ENCODE results near the gene GPSM3.
"Not testable (repeated sequence)": the region's sequence is repeated elsewhere in the genome, so short reads cannot be mapped to it uniquely, and the experiment has no call there.

Gene GPSM3

GRCh38 chr6:32188381-32189068 is 3.9 kb downstream of the GPSM3 start:
- DNase-seq (ENCODE audit: low spot score) (no peak), FAIRE-seq (no peak)

DNA sequence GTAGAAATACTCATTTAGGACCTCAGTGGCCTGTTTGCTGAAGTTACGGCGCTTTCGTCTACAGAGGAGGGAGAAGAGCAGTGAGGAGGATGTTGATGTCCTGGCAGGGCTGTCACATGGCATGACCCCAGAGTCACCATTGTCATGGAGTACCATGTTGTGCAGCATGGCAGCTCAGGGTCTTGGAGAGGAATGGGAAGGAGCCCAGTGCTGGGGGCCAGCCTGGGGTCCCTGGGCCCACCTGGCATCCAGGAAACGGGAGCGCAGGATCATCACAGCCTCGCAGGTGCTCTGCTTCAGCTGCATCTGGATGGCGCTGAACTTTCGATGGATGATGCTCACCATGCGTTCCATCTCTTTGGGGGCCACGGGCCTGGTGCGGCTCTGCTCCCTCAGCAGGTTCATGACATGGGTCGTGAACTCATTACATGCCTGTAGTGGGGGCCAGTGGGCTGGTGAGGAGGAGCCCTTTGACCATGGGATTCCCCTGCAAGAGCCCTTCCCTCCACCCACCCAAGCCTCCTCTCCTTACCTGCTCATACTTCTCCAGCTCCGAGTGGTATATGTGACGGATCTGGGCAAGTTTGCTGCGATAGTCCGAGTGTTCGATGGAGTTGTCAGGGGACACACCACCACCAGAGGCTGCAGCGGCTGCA is 4.6 kb downstream of the GPSM3 start:
- not testable (repeated sequence) for DNase-seq (ENCODE audit: low spot score); FAIRE-seq

- no peak for FAIRE-seq
- no peak for DNase-seq (ENCODE audit: low spot score)
Observed at GRCh38 chr6:32187009-32187709, 5.3 kb downstream of the GPSM3 start.

DNA sequence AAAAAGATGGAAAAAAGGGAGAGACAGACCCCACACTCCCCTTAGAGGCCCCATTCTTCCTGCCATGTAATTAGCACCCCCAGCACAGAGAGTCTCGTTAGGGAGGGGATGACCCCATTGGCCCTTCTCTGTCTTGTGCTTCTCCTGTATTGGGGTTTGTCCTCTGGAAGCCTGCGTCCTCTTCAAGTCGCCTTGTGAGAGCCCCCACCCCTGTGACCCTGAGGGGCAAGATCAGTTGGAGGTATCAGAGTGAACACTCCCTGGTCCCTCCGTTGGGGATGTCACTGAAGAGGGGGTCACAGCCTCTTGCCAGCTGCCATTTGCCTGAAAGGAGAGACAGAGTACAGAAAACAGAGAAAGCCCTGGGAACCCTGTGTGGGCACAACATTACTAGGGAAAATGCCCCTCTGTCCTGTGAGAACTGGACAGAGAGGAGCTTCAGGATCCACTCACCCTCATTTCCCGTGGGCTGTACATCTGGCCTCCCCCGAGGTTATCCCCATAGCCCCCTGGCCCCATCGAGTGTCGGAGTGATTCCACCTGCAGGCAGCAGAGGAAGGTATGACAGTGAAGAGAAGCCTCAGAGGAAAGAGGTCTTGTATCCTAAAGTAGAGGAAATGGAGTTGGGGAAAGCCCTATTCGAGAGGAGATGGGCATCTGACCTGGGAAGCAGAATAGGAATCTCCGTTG is 6.1 kb downstream of the GPSM3 start:
- DNase-seq (ENCODE audit: low spot score); FAIRE-seq: not testable (repeated sequence)

GRCh38 chr6:32185681-32186131 is 6.7 kb downstream of the GPSM3 start:
- peak; percentile 64 for FAIRE-seq
- peak; percentile 57 for DNase-seq (ENCODE audit: low spot score)

- FAIRE-seq (no peak), DNase-seq (ENCODE audit: low spot score) (no peak)
Observed at GRCh38 chr6:32184084-32184640, 8.3 kb downstream of the GPSM3 start, which contains the start of gene AGER. Gene AGER, minus strand, starts transcription at chr6:32184253. Its CDS starts 31 bp downstream, at chr6:32184222.

GRCh38 chr6:32183483-32184083 is 8.9 kb downstream of the GPSM3 start:
- no peak for FAIRE-seq

DNA sequence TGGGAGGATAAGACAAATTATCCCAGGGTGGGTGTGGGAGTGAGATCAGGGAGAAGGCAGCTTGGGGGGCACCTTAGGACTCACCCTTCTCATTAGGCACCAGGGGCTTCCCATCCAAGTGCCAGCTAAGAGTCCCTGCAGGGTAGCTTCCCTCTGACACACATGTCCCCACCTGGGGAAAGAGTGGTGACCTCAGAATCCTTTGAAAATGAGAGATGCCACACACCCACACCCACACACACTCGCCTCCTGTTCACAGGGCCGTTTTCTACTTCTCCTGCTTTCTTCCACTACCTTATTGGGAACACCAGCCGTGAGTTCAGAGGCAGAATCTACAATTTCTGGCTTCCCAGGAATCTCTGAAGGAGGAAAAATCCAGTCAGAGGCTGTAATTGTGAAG is 9.4 kb downstream of the GPSM3 start:
- FAIRE-seq (no peak), DNase-seq (ENCODE audit: low spot score) (no peak)

More at GRCh38 chr6:32183483-32184083, 8.9 kb downstream of the GPSM3 start:
- no peak for DNase-seq (ENCODE audit: low spot score)

DNA sequence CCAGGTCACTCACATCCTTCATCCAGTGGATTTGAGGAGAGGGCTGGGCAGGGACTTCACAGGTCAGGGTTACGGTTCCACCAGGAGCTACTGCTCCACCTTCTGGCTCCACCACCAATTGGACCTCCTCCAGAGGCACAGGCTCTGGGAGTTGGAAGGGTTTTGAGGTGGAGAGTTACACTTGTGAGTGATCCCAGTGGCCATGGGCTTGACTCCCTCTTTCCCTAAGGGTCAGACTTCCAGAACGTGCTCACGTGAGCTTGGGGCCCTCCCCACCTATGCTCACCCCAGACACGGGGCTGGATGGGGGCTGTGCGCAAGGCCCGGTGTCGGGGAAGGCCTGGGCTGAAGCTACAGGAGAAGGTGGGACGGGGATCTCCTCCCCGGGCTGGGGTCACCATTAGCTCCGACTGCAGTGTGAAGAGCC is 9.9 kb downstream of the GPSM3 start:
- FAIRE-seq = no peak
- DNase-seq (ENCODE audit: low spot score) = no peak

DNA sequence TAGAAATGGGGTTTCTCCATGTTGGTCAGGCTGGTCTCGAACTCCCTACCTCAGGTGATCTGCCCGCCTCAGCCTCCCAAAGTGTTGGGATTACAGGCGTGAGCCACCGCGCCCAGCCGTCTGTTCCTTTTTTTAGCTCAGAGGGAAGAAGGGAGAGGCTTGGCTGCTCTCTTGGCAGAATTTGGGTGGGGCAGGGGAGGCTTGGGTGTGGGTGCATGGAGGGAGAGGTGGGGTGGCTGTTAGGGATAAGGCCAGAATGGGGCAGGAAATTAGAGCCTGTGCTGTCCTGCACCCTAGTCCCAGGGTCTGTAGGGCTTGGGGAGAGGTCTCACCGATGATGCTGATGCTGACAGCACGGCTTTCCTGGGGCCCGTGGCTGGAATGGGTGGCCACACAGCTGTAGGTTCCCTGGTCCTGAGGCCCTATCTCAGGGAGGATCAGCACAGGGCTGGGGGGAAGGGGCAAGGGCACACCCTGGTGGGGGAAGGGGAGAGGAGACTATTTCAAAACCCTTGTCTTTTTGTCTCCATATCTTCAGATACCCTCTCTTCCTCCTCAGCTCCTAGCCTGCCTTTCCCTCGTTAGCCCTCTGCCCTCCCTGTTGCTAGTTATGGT is 10.4 kb downstream of the GPSM3 start:
- DNase-seq (ENCODE audit: low spot score) (no peak), FAIRE-seq (no peak)

DNA sequence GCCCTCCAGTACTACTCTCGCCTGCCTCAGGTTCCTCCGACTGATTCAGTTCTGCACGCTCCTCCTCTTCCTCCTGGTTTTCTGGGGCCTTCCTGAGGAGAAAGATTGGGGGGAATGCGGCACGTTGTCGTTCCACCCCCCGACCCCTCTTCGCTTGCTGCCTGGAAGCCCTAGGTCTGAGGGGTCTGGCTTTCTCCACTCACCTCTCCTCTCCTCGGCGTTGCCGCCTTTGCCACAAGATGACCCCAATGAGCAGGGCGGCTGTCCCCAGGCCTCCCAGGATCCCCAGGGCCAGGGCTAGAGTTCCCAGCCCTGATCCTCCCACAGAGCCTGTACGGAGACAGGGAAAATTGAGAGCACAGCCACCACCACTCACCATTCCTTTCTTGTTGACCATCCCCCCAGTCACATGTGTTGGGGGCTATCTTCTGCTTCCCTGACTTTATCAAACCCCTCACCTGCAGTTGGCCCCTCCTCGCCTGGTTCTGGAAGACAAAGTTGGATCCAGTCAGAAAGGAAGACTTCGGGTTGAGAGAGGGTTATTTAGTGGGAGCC is 11.2 kb downstream of the GPSM3 start:
- FAIRE-seq = no peak

GRCh38 chr6:32179766-32180405 is 12.6 kb downstream of the GPSM3 start:
- DNase-seq (ENCODE audit: low spot score) = no peak
- no peak for FAIRE-seq

More for the DNA sequence above, 11.2 kb downstream of the GPSM3 start:
- DNase-seq (ENCODE audit: low spot score) = no peak

DNA sequence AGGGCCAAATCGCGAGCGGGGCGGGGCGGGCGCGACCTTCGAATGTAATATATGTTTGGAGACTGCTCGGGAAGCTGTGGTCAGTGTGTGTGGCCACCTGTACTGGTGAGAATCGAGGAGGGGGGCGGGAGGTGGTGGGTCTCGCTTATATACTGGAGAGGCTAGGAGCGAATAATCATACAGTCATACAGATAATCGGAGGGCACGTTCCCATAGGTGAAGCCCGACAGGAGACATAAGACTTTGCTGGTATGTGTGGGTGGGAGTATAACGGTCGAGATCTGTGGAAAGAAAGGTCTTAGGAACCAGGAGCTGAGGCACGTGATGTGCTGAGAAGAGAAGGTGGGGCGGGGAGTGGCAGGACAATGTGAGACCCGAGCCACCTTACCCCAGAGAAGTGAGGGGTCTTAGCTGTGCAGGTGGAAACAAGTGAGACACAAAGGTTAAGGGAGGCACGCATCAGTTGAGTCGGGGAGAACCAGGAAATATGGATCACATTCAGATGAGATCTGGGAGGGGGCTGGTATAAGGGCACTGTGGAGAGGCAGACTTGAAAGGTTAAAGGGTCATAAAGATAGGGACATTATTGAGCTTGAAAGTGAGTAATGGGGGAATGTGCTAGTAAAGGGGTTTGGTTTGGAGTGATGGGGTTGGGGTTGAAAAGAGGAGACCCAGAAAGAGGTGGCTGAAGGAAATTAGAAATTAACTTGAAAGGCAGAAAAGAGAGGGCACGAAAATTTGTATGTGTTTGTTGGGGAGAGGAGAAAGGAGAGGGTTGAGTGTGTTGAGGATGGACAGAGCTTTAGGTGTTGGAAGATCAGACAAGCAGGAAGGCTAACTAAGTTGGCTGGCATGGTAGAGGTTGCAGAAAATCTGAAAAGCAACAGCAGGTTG is 13.6 kb downstream of the GPSM3 start:
- no peak for DNase-seq (ENCODE audit: low spot score)

DNA sequence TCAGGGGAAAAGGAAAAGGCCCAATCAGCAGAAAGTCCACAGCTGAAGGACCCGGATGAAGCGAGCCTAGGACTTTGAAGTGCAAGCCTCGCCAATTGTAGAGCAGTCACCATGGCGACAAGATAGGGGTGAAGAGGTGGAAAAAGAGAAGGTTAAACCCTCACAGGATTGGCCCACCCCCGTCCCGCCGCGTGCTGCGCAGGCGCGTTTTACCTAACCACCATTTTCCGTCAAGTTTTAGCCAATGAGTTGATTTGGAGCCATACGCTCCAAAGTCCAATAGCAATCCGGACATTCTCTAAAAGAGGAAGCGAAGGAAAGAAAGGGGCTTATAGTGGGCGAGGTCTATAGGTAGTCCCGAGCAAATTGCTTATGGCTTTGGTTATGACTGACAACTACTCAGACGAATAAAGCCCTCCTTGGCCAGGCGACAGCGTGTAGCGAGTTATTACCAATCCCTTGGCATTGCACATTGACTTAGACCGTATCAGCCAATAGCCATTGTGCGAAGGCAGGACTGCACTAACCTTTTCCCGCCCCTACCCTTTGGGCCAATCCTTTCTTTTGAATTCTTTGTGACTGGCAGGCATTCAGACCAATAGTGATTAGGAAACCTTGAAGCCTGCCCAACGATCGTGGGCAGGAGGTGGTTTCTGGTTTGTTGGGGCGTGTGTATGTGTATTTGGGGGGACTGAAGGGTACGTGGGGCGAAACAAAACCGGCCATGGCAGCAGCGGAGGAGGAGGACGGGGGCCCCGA is 14.5 kb downstream of the GPSM3 start, which contains the start of gene RNF5:
Gene RNF5 (plus strand): TSS at position 618 of the 759 bp plus-strand sequence. CDS start 107 bp downstream, at position 725.
- DNase-seq (ENCODE audit: low spot score) (peak; percentile 99), FAIRE-seq (peak; percentile 90)

More for the DNA sequence above, 13.6 kb downstream of the GPSM3 start:
- no peak for FAIRE-seq

GRCh38 chr6:32177183-32177787 is 15.2 kb downstream of the GPSM3 start:
- FAIRE-seq = no peak

GRCh38 chr6:32176476-32177182 is 15.8 kb downstream of the GPSM3 start:
- DNase-seq (ENCODE audit: low spot score) = no peak
- no peak for FAIRE-seq

More at GRCh38 chr6:32177183-32177787, 15.2 kb downstream of the GPSM3 start:
- DNase-seq (ENCODE audit: low spot score) = peak; percentile 10

All from RCC 7860 (cell line).